ENCODE data around the gene LBP. TPM values are rescaled to one million over a fixed set of nuclear protein-coding genes. Genes with fewer than 3 reads are reported as not detected.

Gene LBP
- polyA plus RNA-seq, 1 of the 3 experiments (the other 2 are of a cell fraction), result 0.03 TPM

- Histone ChIP-seq H3K9me3 (no peaks in the 10 kb centered on the region), H3F3A (replicated peaks; ENCODE audit: insufficient read depth) (no peaks in the 10 kb centered on the region), H3K4me2 (no peak overlapping the region), H3K27me3 (ENCODE audit: insufficient read depth) (no peaks in the 10 kb centered on the region), H3K79me2 (ENCODE audit: insufficient read depth) (no peaks in the 10 kb centered on the region), H3K36me3 (replicated peaks in 1 of 2; ENCODE audit: control insufficient read depth in 1 of 2, insufficient read depth in 2 of 2, low read length in 1 of 2) (no peaks in the 10 kb centered on the region), H3K9ac (no peak overlapping the region), H3K27ac (ENCODE audit: low read depth in 2 of 2, low read length in 1 of 2) (no peak overlapping the region), H3K4me1 (ENCODE audit: control insufficient read depth in 1 of 2, insufficient read depth in 2 of 2, low read depth in 1 of 2, low read length in 1 of 2) (no peaks in the 10 kb centered on the region), H3K4me3 (ENCODE audit: low read depth in 2 of 2, low read length in 1 of 2) (no peak overlapping the region), H2AFZ (ENCODE audit: low read depth) (no peak overlapping the region), H3K9me2 (no peaks in the 10 kb centered on the region), H4K20me1 (ENCODE audit: insufficient read depth) (no peaks in the 10 kb centered on the region)
- TF ChIP-seq USF2 (IDR thresholded peaks at IDR 0.05; ENCODE audit: borderline replicate concordance, low read depth, low read length) (no peak), RFX5 (IDR thresholded peaks at IDR 0.05; ENCODE audit: low read length) (no peak), USF1 (IDR thresholded peaks at IDR 0.05; ENCODE audit: borderline replicate concordance, low read depth) (no peak), EZH2phosphoT487 (IDR thresholded peaks at IDR 0.05; ENCODE audit: borderline replicate concordance, low read depth) (no peak), FOXJ3 (CRISPR knock-in tag; IDR thresholded peaks at IDR 0.05) (no peak), MXI1 (IDR thresholded peaks at IDR 0.05; ENCODE audit: low read depth, low read length) (no peak), FOXM1 (IDR thresholded peaks at IDR 0.05; ENCODE audit: low read depth) (no peak), TEAD4 (IDR thresholded peaks at IDR 0.05; ENCODE audit: borderline replicate concordance, insufficient read depth) (no peak), MAX (IDR thresholded peaks at IDR 0.05; ENCODE audit: low read depth) (no peak), TAF1 (IDR thresholded peaks at IDR 0.05; ENCODE audit: borderline replicate concordance, low read depth, low read length) (no peak), GATA2 (CRISPR knock-in tag; IDR thresholded peaks at IDR 0.05) (no peak), GABPA (IDR thresholded peaks at IDR 0.05; ENCODE audit: low read depth) (no peak), TCF12 (IDR thresholded peaks at IDR 0.05) (no peak), REST (IDR thresholded peaks at IDR 0.05; ENCODE audit: low read depth, low read length) (no peak)
- ChIA-PET CTCF (interaction anchor here (0.6 to 1.6 kb wide), 3 partner anchors 24 to 675 kb away, joined by 3 to 6 read pairs (median 4); no protein-coding TSS in a partner anchor), POLR2A (no interaction called here)
- no peak for DNase-seq
- WGBS (ENCODE audit: low lambda C conversion rate), result 59% methylated on average over 6 of the region's 8 CpGs
Observed at GRCh38 chr20:38363004-38363747, 16.9 kb downstream of the LBP start.
